SJSA1 (cell line): Measurements from ENCODE around the gene ANLN. TPM values are rescaled to one million over a fixed set of nuclear protein-coding genes. Genes with fewer than 3 reads are reported as not detected.

Experiments
- DNase-seq, 2 experiments: peaks; one replicate each; pipeline ENCODE4 v3.0.0-alpha.2; 2015 to 2020; ENCODE audit warnings: low spot score in 2 of 2, low read depth in 1 of 2
- H3K27ac ChIP-seq: fragments of 250-450 bp; sonication (Bioruptor Pico); 2 replicates; pipeline ENCODE4 v1.5.1; 2020; ENCODE audit warnings: mild to moderate bottlenecking, moderate library complexity
- H3K27me3 ChIP-seq: fragments of 250-450 bp; sonication (Bioruptor Pico); replicated peaks from 2 replicates; pipeline ENCODE4 v1.5.1; 2020; ENCODE audit warnings: mild to moderate bottlenecking, moderate library complexity
- H3K36me3 ChIP-seq: fragments of 250-450 bp; sonication (Bioruptor Pico); 2 replicates; pipeline ENCODE4 v1.5.1; 2020; ENCODE audit warnings: mild to moderate bottlenecking
- H3K4me1 ChIP-seq: fragments of 250-450 bp; sonication (Bioruptor Pico); replicated peaks from 2 replicates; pipeline ENCODE4 v1.6.1; 2021; ENCODE audit warnings: mild to moderate bottlenecking
- H3K4me3 ChIP-seq: fragments of 250-450 bp; sonication (Bioruptor Pico); 2 replicates; pipeline ENCODE4 v1.5.1; 2020; ENCODE audit warnings: mild to moderate bottlenecking
- H3K9me3 ChIP-seq: fragments of 250-450 bp; sonication (Bioruptor Pico); replicated peaks from 2 replicates; pipeline ENCODE4 v1.5.1; 2020; ENCODE audit warnings: mild to moderate bottlenecking
- total RNA-seq: library from RNA; depleted of rRNA; stranded (reverse); fragments of >200 nt; shearing (Covaris generic); gene quantifications from 2 replicates; pipeline ENCODE4 v1.2.3, GENCODE V29; 2014

ANLN gene
- total RNA-seq, 1 experiment from 2014 or later, result 397 TPM

- no peak overlapping the region for H3K27ac ChIP-seq
- DNase-seq, result no peak
- no peaks in the 10 kb centered on the region for H3K27me3 ChIP-seq
- H3K4me1 ChIP-seq, result peaks cover 21% of the 10 kb centered on the region
- H3K9me3 ChIP-seq, result no peaks in the 10 kb centered on the region
- H3K36me3 ChIP-seq, result peaks cover 29% of the 10 kb centered on the region
- no peak overlapping the region for H3K4me3 ChIP-seq
These were observed 1.2 kb upstream of the ANLN start for GRCh38 chr7:36388423-36388822.

- Histone ChIP-seq H3K4me1 (peaks cover 36% of the 10 kb centered on the region), H3K27me3 (no peaks in the 10 kb centered on the region), H3K9me3 (peaks cover 3% of the 10 kb centered on the region; the same call in 1 of the 2 replicates), H3K27ac (peak overlapping the region; percentile 96), H3K4me3 (peak overlapping the region; percentile 85), H3K36me3 (peaks cover 50% of the 10 kb centered on the region)
- peak; percentile 87 to 94 for DNase-seq
These were observed 783 bp downstream of the ANLN start for GRCh38 chr7:36390199-36391090.

GRCh38 chr7:36391436-36392198, 2.0 kb downstream of the ANLN start:
- H3K4me3 ChIP-seq, result peak overlapping the region; percentile 85
- no peaks in the 10 kb centered on the region for H3K27me3 ChIP-seq
- H3K9me3 ChIP-seq, result peaks cover 4% of the 10 kb centered on the region; the same call in 1 of the 2 replicates
- peaks cover 45% of the 10 kb centered on the region for H3K4me1 ChIP-seq
- H3K36me3 ChIP-seq, result peaks cover 60% of the 10 kb centered on the region
- peak overlapping the region; percentile 96 for H3K27ac ChIP-seq
- DNase-seq, result peak in 1 of 2 experiments; percentile 57

GRCh38 chr7:36393826-36394225, 4.2 kb downstream of the ANLN start:
- no peaks in the 10 kb centered on the region for H3K27me3 ChIP-seq
- DNase-seq, result peak in 1 of 2 experiments; percentile 38
- peak overlapping the region; percentile 11; the same call in 1 of the 2 replicates for H3K4me3 ChIP-seq
- peaks cover 40% of the 10 kb centered on the region for H3K4me1 ChIP-seq
- peaks cover 82% of the 10 kb centered on the region for H3K36me3 ChIP-seq
- peaks cover 4% of the 10 kb centered on the region; the same call in 1 of the 2 replicates for H3K9me3 ChIP-seq
- peak overlapping the region; percentile 96 for H3K27ac ChIP-seq

- Histone ChIP-seq H3K36me3 (peaks cover 91% of the 10 kb centered on the region), H3K27ac (peak overlapping the region; percentile 9; the same call in 1 of the 2 replicates), H3K9me3 (peaks cover 4% of the 10 kb centered on the region; the same call in 1 of the 2 replicates), H3K4me3 (no peak overlapping the region), H3K4me1 (peaks cover 34% of the 10 kb centered on the region), H3K27me3 (no peaks in the 10 kb centered on the region)
- no peak for DNase-seq
These were observed 5.7 kb downstream of the ANLN start for GRCh38 chr7:36395171-36395894.

- Histone ChIP-seq H3K4me3 (no peak overlapping the region), H3K9me3 (peaks cover 4% of the 10 kb centered on the region; the same call in 1 of the 2 replicates), H3K36me3 (peaks cover 91% of the 10 kb centered on the region), H3K4me1 (peaks cover 34% of the 10 kb centered on the region), H3K27me3 (no peaks in the 10 kb centered on the region), H3K27ac (peak overlapping the region; percentile 20)
- peak; percentile 28 to 56 for DNase-seq
These were observed 6.5 kb downstream of the ANLN start for GRCh38 chr7:36396150-36396549.

- Histone ChIP-seq H3K4me1 (peaks cover 13% of the 10 kb centered on the region), H3K27ac (no peak overlapping the region), H3K36me3 (peaks cover 91% of the 10 kb centered on the region), H3K9me3 (peaks cover 4% of the 10 kb centered on the region; the same call in 1 of the 2 replicates), H3K4me3 (no peak overlapping the region), H3K27me3 (no peaks in the 10 kb centered on the region)
- DNase-seq, result no peak
These were observed 10.4 kb downstream of the ANLN start for GRCh38 chr7:36400036-36400435.

GRCh38 chr7:36400606-36401005, 10.9 kb downstream of the ANLN start:
- peaks cover 8% of the 10 kb centered on the region for H3K4me1 ChIP-seq
- H3K4me3 ChIP-seq, result no peak overlapping the region
- H3K9me3 ChIP-seq, result 0 out of 2 replicates have a peak, but pooled peaks cover under 1% of the 10 kb centered on the region
- H3K36me3 ChIP-seq, result peaks cover 91% of the 10 kb centered on the region
- no peak overlapping the region for H3K27ac ChIP-seq
- H3K27me3 ChIP-seq, result no peaks in the 10 kb centered on the region
- DNase-seq, result no peak

GRCh38 chr7:36403452-36403851, 13.8 kb downstream of the ANLN start:
- Histone ChIP-seq H3K4me3 (no peak overlapping the region), H3K9me3 (no peaks in the 10 kb centered on the region), H3K36me3 (peaks cover 92% of the 10 kb centered on the region), H3K4me1 (no peaks in the 10 kb centered on the region), H3K27me3 (no peaks in the 10 kb centered on the region), H3K27ac (no peak overlapping the region)
- DNase-seq, result no peak

- Histone ChIP-seq H3K9me3 (no peaks in the 10 kb centered on the region), H3K27me3 (no peaks in the 10 kb centered on the region), H3K4me1 (no peaks in the 10 kb centered on the region), H3K4me3 (no peak overlapping the region), H3K36me3 (peaks cover 92% of the 10 kb centered on the region), H3K27ac (no peak overlapping the region)
- DNase-seq, result no peak
These were observed 15.2 kb downstream of the ANLN start for GRCh38 chr7:36404639-36405408.

- DNase-seq, result no peak
- H3K27ac ChIP-seq, result no peak overlapping the region
- H3K36me3 ChIP-seq, result peaks cover 92% of the 10 kb centered on the region
- H3K4me3 ChIP-seq, result no peak overlapping the region
- no peaks in the 10 kb centered on the region for H3K4me1 ChIP-seq
- no peaks in the 10 kb centered on the region for H3K9me3 ChIP-seq
- no peaks in the 10 kb centered on the region for H3K27me3 ChIP-seq
These were observed 15.7 kb downstream of the ANLN start for GRCh38 chr7:36405409-36405803.

GRCh38 chr7:36406156-36406555, 16.5 kb downstream of the ANLN start:
- Histone ChIP-seq H3K27me3 (no peaks in the 10 kb centered on the region), H3K4me3 (no peak overlapping the region), H3K4me1 (no peaks in the 10 kb centered on the region), H3K36me3 (peaks cover 92% of the 10 kb centered on the region), H3K27ac (no peak overlapping the region), H3K9me3 (no peaks in the 10 kb centered on the region)
- no peak for DNase-seq
